Right lobe of liver (tissue), 4 donors: Measurements from ENCODE around the gene KCNQ1OT1.

ENCODE experiments used
- CTCF ChIP-seq, 4 donors: fragments of 200-600 bp in 3 of 4; fragments of 450-650 bp in 1 of 4; IDR thresholded peaks; one replicate each; pipeline versions ENCODE4 v1.5.1 to v1.8.0; 2016 to 2022; ENCODE audit warnings: antibody characterized with exemption in 4 of 4, mild to moderate bottlenecking in 2 of 4
- POLR2A ChIP-seq: fragments of 450-650 bp; IDR thresholded peaks from one replicate; pipeline ENCODE4 v1.6.1; 2017; ENCODE audit warnings: antibody characterized with exemption, mild to moderate bottlenecking
- donor health status: DM: no; HTN: no; CAD: no.
- donor health status: DM: no; HTN: no; CAD: no.
- donor health status: DM: no; HTN: yes; CAD: no.

- TF ChIP-seq CTCF (IDR thresholded peaks at IDR 0.05) (no peak), POLR2A (no peak)
Measured at GRCh38 chr11:2566223-2567025, 133.4 kb downstream of the KCNQ1OT1 start.
